HG02981 (cell line): Measurements from ENCODE around the gene MRPS30.
"Not testable (repeated sequence)": the region's sequence is repeated elsewhere in the genome, so short reads cannot be mapped to it uniquely, and the experiment has no call there.

Source experiments
- ATAC-seq: cut with Tn5 transposase; IDR thresholded peaks from one replicate; pipeline ENCODE4 v1.9.1; 2021; ENCODE audit warnings: mild to moderate bottlenecking, moderate library complexity; ENCODE audit not compliant: unreplicated experiment

MRPS30 gene

GRCh38 chr5:44814761-44815160 lies 6.0 kb downstream of the MRPS30 start:
- ATAC-seq: no peak

GRCh38 chr5:44821164-44821563 lies 12.4 kb downstream of the MRPS30 start:
- no peak for ATAC-seq

GRCh38 chr5:44824662-44825061 lies 15.9 kb downstream of the MRPS30 start:
- not testable (repeated sequence) for ATAC-seq

GRCh38 chr5:44827681-44828080 lies 18.9 kb downstream of the MRPS30 start:
- ATAC-seq: no peak

- no peak for ATAC-seq
These were observed 20.0 kb downstream of the MRPS30 start for GRCh38 chr5:44828719-44829118.

- no peak for ATAC-seq
These were observed 22.2 kb downstream of the MRPS30 start for GRCh38 chr5:44830951-44831350.

- no peak for ATAC-seq
These were observed 24.5 kb downstream of the MRPS30 start for GRCh38 chr5:44833249-44833648.

GRCh38 chr5:44835693-44836092 lies 26.9 kb downstream of the MRPS30 start:
- ATAC-seq: no peak

- no peak for ATAC-seq
These were observed 30.4 kb downstream of the MRPS30 start for GRCh38 chr5:44839018-44839681.

- ATAC-seq: no peak
These were observed 33.9 kb downstream of the MRPS30 start for GRCh38 chr5:44842496-44843282.

GRCh38 chr5:44844744-44845143 lies 36.0 kb downstream of the MRPS30 start:
- no peak for ATAC-seq

GRCh38 chr5:44845777-44846176 lies 37.0 kb downstream of the MRPS30 start:
- ATAC-seq: no peak

- ATAC-seq: no peak
These were observed 38.6 kb downstream of the MRPS30 start for GRCh38 chr5:44847206-44847852.

GRCh38 chr5:44860267-44860666 lies 51.5 kb downstream of the MRPS30 start:
- no peak for ATAC-seq

- peak; percentile 66 for ATAC-seq
These were observed 54.1 kb downstream of the MRPS30 start for GRCh38 chr5:44862808-44863207.
